PC-3 (cell line): ENCODE results near the gene PRKG2. TPM values are rescaled to one million over a fixed set of nuclear protein-coding genes. Genes with fewer than 3 reads are reported as not detected.

Source experiments
- ATAC-seq: fragments of 200-7000 bp; cut with Tn5 transposase; 2 replicates; pipeline ENCODE4 v1.9.1; 2020; ENCODE audit warnings: mild to moderate bottlenecking, moderate library complexity
- BruUV-seq: library from RNA; stranded (reverse); fragments of 400-500 nt; replicated peaks from 2 replicates; lab custom pipeline; 2021; lab: Mats Ljungman, UMichigan
- CTCF ChIA-PET: fragments of 300-600 bp; sonication (Branson Sonifier 250); formaldehyde crosslinking; loops from one replicate; lab custom pipeline; 2022; ENCODE audit warnings: antibody characterized with exemption; lab: Charles Lee
- POLR2A ChIA-PET: fragments of 300-600 bp; sonication (Branson Sonifier 250); formaldehyde crosslinking; loops from one replicate; lab custom pipeline; 2022; ENCODE audit warnings: antibody characterized with exemption; ENCODE audit not compliant: unreplicated experiment; lab: Charles Lee
- DNase-seq: peaks from one replicate; pipeline ENCODE4 v3.0.0-alpha.2; 2015
- H2AFZ ChIP-seq: fragments of 300-600 bp; sonication (generic); 2 replicates; pipeline ENCODE4 v1.6.0; 2016; ENCODE audit warnings: antibody characterized with exemption, low read length
- H3F3A ChIP-seq: fragments of 300-600 bp; sonication (generic); one replicate; pipeline ENCODE4 v1.6.0; 2017; ENCODE audit warnings: antibody characterized with exemption, low read length, control low read depth, mild to moderate bottlenecking; ENCODE audit not compliant: unreplicated experiment
- H3K27ac ChIP-seq: fragments of 300-600 bp; sonication (generic); 2 replicates; pipeline ENCODE4 v1.5.1; 2016; ENCODE audit warnings: mild to moderate bottlenecking, low read length
- H3K27me3 ChIP-seq: fragments of 300-600 bp; sonication (generic); 2 replicates; pipeline ENCODE4 v1.6.1; 2016; ENCODE audit warnings: low read length, mixed read lengths
- H3K36me3 ChIP-seq: fragments of 300-600 bp; sonication (generic); 2 replicates; pipeline ENCODE4 v1.6.1; 2016; ENCODE audit warnings: low read depth, mixed run types, low read length, mixed read lengths
- H3K4me1 ChIP-seq: fragments of 300-600 bp; sonication (generic); 2 replicates; pipeline ENCODE4 v1.5.1; 2016; ENCODE audit warnings: low read length; ENCODE audit not compliant: insufficient read depth
- H3K4me2 ChIP-seq: fragments of 300-600 bp; sonication (generic); 2 replicates; pipeline ENCODE4 v1.6.0; 2016; ENCODE audit warnings: low read length
- H3K4me3 ChIP-seq: fragments of 300-600 bp; sonication (generic); 2 replicates; pipeline ENCODE4 v1.5.1; 2016; ENCODE audit warnings: mild to moderate bottlenecking, low read length, mixed read lengths
- H3K79me2 ChIP-seq: fragments of 300-600 bp; sonication (generic); 2 replicates; pipeline ENCODE4 v1.6.1; 2017; ENCODE audit warnings: low read length, mixed read lengths
- H3K9ac ChIP-seq: fragments of 300-600 bp; sonication (generic); 2 replicates; pipeline ENCODE4 v1.6.0; 2016; ENCODE audit warnings: mild to moderate bottlenecking, low read length
- H3K9me2 ChIP-seq: fragments of 300-600 bp; sonication (generic); replicated peaks from 2 replicates; pipeline ENCODE4 v1.6.1; 2016; ENCODE audit warnings: mixed run types, low read length, mixed read lengths
- H3K9me3 ChIP-seq: fragments of 300-600 bp; sonication (generic); 2 replicates; pipeline ENCODE4 v1.6.1; 2016; ENCODE audit warnings: low read length, mixed read lengths
- H4K20me1 ChIP-seq: fragments of 300-600 bp; sonication (generic); 2 replicates; pipeline ENCODE4 v1.6.1; 2016; ENCODE audit warnings: low read length, mixed read lengths
- CTCF ChIP-seq: fragments of 300-600 bp; sonication (generic); conservative IDR thresholded peaks from 2 replicates; pipeline ENCODE4 v1.5.1; 2017; ENCODE audit warnings: antibody characterized with exemption, low read depth, mild to moderate bottlenecking, low read length
- EZH2 ChIP-seq: fragments of 300-600 bp; sonication (generic); IDR thresholded peaks from one replicate; pipeline ENCODE4 v1.6.1; 2017; ENCODE audit warnings: antibody characterized with exemption, mild to moderate bottlenecking, low read length; ENCODE audit not compliant: unreplicated experiment
- EZH2phosphoT487 ChIP-seq: fragments of 300-600 bp; sonication (generic); IDR thresholded peaks from 2 replicates; pipeline ENCODE4 v1.6.1; 2018; ENCODE audit warnings: mild to moderate bottlenecking, antibody characterized with exemption, low read length, borderline replicate concordance
- intact Hi-C: fragments of 100-400 bp; cut with micrococcal nuclease; formaldehyde crosslinking; loops from 2 replicates; pipeline ENCODE4 v1.9.0; 2023
- total RNA-seq: library from RNA; depleted of rRNA; stranded (reverse); fragments of >200 nt; gene quantifications from 2 replicates; pipeline ENCODE4 v1.2.3, GENCODE V29; 2014

PRKG2 gene
- total RNA-seq, 1 experiment from 2014 or later: 0.55 TPM

- DNase-seq (peak; percentile 75), ATAC-seq (peak; percentile 61)
- Histone ChIP-seq H2AFZ (peak overlapping the region; percentile 35; the same call in 1 of the 2 replicates), H3K9me2 (no peaks in the 10 kb centered on the region), H3F3A (no peaks in the 10 kb centered on the region), H3K27ac (no peak overlapping the region), H3K9ac (no peak overlapping the region), H3K79me2 (no peaks in the 10 kb centered on the region), H3K9me3 (no peaks in the 10 kb centered on the region), H4K20me1 (no peaks in the 10 kb centered on the region), H3K27me3 (no peaks in the 10 kb centered on the region), H3K4me2 (peak overlapping the region; percentile 44; the same call in 1 of the 2 replicates), H3K36me3 (no peaks in the 10 kb centered on the region; the same call in 1 of the 2 replicates), H3K4me1 (peaks cover 14% of the 10 kb centered on the region), H3K4me3 (no peak overlapping the region)
- ChIA-PET CTCF (interaction anchor here (0.6 to 1.9 kb wide), 5 partner anchors 10 to 677 kb away, joined by 3 to 10 read pairs (median 4); partner anchors contain the start of gene BMP3), POLR2A (interaction anchor here (0.6 kb wide), 3 partner anchors 49 to 678 kb away, joined by 3 to 4 read pairs (median 3); no protein-coding TSS in a partner anchor)
- BruUV-seq: no TSS peak
- TF ChIP-seq EZH2phosphoT487: no peak
- TF ChIP-seq CTCF: peak; percentile 82
- intact Hi-C loops: loop anchor here (1.0 to 5.0 kb wide), 5 partner anchors 51 to 678 kb away; no protein-coding TSS in a partner anchor
These were observed 174.9 kb downstream of the PRKG2 start for GRCh38 chr4:81040012-81040659.

GRCh38 chr4:81039351-81039972 lies 175.6 kb downstream of the PRKG2 start:
- Histone ChIP-seq H3K9me3 (no peaks in the 10 kb centered on the region), H3K9me2 (no peaks in the 10 kb centered on the region), H2AFZ (no peak overlapping the region), H3K4me2 (peak overlapping the region; percentile 44), H3K4me3 (no peak overlapping the region), H3F3A (no peaks in the 10 kb centered on the region), H3K79me2 (no peaks in the 10 kb centered on the region), H3K4me1 (peaks cover 14% of the 10 kb centered on the region), H4K20me1 (no peaks in the 10 kb centered on the region), H3K36me3 (no peaks in the 10 kb centered on the region; the same call in 1 of the 2 replicates), H3K9ac (no peak overlapping the region), H3K27ac (no peak overlapping the region), H3K27me3 (no peaks in the 10 kb centered on the region)
- intact Hi-C loops: no loop called here
- ATAC-seq (peak; percentile 81), DNase-seq (peak; percentile 47)
- no TSS peak for BruUV-seq
- ChIA-PET CTCF (interaction anchor here (1.0 to 1.9 kb wide), 4 partner anchors 9 to 677 kb away, joined by 4 to 10 read pairs (median 6); partner anchors contain the start of gene BMP3), POLR2A (interaction anchor here (0.6 to 0.7 kb wide), 4 partner anchors 9 to 677 kb away, joined by 3 to 5 read pairs (median 4); partner anchors contain the start of gene BMP3)
- TF ChIP-seq EZH2 (no peak), CTCF (no peak), EZH2phosphoT487 (no peak)
